NB4 (cell line): ENCODE measurements around the gene CCRL2.

Experiments
- DNase-seq: peaks from one replicate; pipeline ENCODE4 v3.0.0; 2010; ENCODE audit warnings: low read depth
- H3K4me3 ChIP-seq: one replicate; pipeline ENCODE4 v1.5.1; 2011; ENCODE audit warnings: mild to moderate bottlenecking, low read depth, low read length, moderate library complexity
- MYC ChIP-seq: IDR thresholded peaks from 2 replicates; pipeline ENCODE4 v1.6.1; 2011; ENCODE audit warnings: low read depth, low read length
- POLR2A ChIP-seq: IDR thresholded peaks from 2 replicates; pipeline ENCODE4 v1.6.1; 2011; ENCODE audit warnings: mild to moderate bottlenecking; ENCODE audit not compliant: insufficient read length; ENCODE audit errors: extremely low read depth
- TF ChIP-seq, protein P1 (sequence below): IDR thresholded peaks from 2 replicates; pipeline ENCODE4 v1.6.1; 2011; ENCODE audit warnings: low read depth, low read length
- TF ChIP-seq, protein P2 (sequence below): IDR thresholded peaks from one replicate; pipeline ENCODE4 v1.5.1; 2012; ENCODE audit warnings: low read depth, low read length

Gene CCRL2

DNA sequence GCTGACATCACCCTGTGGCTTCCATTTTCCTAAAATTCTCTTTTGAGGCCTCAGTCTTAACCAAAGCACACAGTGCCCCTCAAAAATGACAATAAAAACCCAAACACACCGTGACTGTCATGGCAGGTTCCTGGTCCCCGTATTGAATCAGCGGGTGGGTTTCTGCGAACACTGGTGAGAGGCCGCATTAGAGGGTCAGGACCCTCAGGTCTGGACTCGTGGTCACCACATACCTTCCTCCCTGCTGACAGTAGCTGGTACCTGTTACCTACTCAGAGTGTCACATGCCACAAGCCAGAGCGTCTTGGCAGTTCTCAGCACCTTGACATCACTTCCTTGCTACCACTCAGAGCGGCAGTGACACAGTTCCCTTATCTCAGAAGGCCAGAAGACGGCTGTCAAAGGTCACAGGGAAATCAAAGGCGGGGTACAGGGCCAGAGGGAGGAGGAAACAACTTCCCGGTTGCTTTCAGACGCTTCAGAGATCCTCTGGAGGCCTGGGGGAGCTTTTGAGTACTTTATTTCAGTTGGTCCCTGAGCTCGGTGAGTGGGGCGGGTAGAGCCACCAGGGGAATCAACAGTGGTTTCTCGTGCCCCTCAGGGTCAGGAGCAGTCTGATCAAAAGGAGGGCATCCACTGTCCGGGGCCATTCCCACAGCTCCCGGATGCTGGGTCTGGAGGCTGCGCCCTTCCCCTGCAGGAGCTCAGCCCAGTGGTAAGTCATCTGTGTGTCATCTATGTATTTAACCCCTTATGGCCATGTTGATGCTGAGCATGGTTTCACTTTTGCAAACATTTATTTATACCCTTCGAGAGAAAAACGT is at the start of gene CCRL2, which contains the start of gene CCR5AS:
Gene CCRL2 (plus strand): TSS at position 472 of the 824 bp plus-strand sequence. CDS start 821 bp downstream, outside the sequence.
Gene CCR5AS (minus strand): TSS at position 279 of the 824 bp plus-strand sequence.
- peak; percentile 85 for DNase-seq
- H3K4me3 ChIP-seq, result peak within 1 kb of the TSS; percentile 6
- TF ChIP-seq POLR2A (no peak), MYC (0 out of 2 replicates have a peak, but pooled peaks have one; percentile 56)
- TF ChIP-seq, protein P1, sequence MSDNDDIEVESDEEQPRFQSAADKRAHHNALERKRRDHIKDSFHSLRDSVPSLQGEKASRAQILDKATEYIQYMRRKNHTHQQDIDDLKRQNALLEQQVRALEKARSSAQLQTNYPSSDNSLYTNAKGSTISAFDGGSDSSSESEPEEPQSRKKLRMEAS, result peak; percentile 51

GRCh38 chr3:46358466-46358865 is 48.6 kb upstream of the CCRL2 start:
- no peak for DNase-seq
- H3K4me3 ChIP-seq, result no peak overlapping the region
- TF ChIP-seq MYC (no peak), POLR2A (no peak)
- TF ChIP-seq, protein P1, result no peak
- TF ChIP-seq, protein P2, sequence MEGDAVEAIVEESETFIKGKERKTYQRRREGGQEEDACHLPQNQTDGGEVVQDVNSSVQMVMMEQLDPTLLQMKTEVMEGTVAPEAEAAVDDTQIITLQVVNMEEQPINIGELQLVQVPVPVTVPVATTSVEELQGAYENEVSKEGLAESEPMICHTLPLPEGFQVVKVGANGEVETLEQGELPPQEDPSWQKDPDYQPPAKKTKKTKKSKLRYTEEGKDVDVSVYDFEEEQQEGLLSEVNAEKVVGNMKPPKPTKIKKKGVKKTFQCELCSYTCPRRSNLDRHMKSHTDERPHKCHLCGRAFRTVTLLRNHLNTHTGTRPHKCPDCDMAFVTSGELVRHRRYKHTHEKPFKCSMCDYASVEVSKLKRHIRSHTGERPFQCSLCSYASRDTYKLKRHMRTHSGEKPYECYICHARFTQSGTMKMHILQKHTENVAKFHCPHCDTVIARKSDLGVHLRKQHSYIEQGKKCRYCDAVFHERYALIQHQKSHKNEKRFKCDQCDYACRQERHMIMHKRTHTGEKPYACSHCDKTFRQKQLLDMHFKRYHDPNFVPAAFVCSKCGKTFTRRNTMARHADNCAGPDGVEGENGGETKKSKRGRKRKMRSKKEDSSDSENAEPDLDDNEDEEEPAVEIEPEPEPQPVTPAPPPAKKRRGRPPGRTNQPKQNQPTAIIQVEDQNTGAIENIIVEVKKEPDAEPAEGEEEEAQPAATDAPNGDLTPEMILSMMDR, result no peak

GRCh38 chr3:46359733-46360493 is 47.1 kb upstream of the CCRL2 start:
- TF ChIP-seq MYC (no peak), POLR2A (no peak)
- TF ChIP-seq, protein P2, result no peak
- TF ChIP-seq, protein P1, result no peak
- no peak overlapping the region for H3K4me3 ChIP-seq
- peak; percentile 41 for DNase-seq

- no peak overlapping the region for H3K4me3 ChIP-seq
- peak; percentile 68 for DNase-seq
- no peak for TF ChIP-seq MYC
- TF ChIP-seq POLR2A, result no peak
- TF ChIP-seq, protein P2, result no peak
- TF ChIP-seq, protein P1, result no peak
Observed at GRCh38 chr3:46360907-46361306, 46.2 kb upstream of the CCRL2 start.

DNA sequence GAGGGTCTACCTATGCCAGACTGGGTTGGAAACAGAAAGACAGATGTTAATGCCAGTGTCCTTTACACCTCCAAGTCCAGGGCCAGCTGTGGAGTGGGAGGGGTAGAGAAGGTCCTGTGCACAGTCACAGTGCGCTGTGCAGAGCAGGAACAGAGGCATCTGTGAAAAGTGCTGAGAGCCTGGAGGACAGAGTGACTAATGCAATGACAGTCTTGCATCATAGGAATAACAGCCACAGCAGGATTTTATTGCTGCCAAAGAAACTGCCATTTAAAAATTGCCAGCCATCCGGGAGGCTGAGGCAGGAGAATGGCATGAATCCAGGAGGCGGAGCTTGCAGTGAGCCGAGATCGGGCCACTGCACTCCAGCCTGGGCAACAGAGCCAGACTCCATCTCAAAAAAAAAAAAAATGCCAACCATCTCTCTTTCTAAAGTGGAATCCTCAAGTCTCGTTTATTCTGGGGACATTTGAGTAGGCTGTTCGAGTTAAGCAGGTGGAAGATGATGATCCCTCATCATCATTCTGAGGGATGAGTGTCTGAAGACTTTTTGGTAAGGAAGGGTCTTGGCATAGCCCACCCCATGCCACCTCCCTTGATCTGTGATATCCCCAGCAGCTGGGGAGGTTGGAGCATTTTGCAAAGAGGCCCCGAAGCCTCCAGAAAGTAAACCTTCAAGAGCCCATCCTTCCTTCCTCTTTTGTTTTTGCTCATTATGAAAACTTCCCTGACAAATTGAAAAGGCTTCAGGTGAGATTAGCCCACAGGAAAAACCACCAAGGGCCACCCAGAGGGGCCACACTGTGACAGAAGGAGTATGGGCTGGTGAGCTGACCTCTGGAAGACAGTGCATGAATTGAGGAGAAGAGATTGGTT is 45.4 kb upstream of the CCRL2 start:
- H3K4me3 ChIP-seq, result no peak overlapping the region
- no peak for TF ChIP-seq POLR2A
- TF ChIP-seq MYC, result peak; percentile 58
- DNase-seq, result peak; percentile 95

DNA sequence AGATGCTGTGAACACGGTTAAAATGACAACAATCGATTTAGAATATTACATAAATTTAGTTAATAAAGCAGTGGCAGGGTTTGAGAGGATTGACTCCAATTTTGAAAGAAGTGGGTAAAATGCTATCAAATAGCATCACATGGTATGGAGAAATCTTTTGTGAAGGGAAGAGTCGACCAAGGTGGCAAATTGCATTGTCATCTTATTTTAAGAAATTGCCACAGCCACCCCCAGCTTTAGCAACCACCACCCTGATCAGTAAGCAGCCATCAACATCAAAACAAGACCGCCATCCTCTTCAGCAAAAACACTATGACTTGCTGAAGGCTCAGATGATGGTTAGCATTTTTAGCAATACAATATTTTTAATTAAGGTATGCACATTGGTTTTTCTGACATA is 42.0 kb upstream of the CCRL2 start:
- TF ChIP-seq, protein P2, result no peak
- no peak for TF ChIP-seq POLR2A
- TF ChIP-seq, protein P1, result no peak
- no peak for TF ChIP-seq MYC
- H3K4me3 ChIP-seq, result no peak overlapping the region
- no peak for DNase-seq
